Stimulated activated CD4-positive, alpha-beta T cell treated with anti-CD3 and anti-CD28 coated beads, Interleukin-15, amount 100 ng/mL, for 48 hours (primary cell): ENCODE results near the gene MLN.

ENCODE experiments used
- DNase-seq, 2 donors: peaks; one replicate each; pipeline ENCODE4 v3.0.0-alpha.2; 2020; ENCODE audit warnings: low read depth in 2 of 2

The MLN gene

GRCh38 chr6:33813990-33814985 is 10.5 kb upstream of the MLN start:
- no peak for DNase-seq

GRCh38 chr6:33813246-33813904 is 9.6 kb upstream of the MLN start:
- no peak for DNase-seq

- peak; percentile 11 to 12 for DNase-seq
Observed at GRCh38 chr6:33812669-33813068, 8.9 kb upstream of the MLN start.

- DNase-seq: no peak
Observed at GRCh38 chr6:33809594-33809993, 5.8 kb upstream of the MLN start.

- no peak for DNase-seq
Observed at GRCh38 chr6:33808641-33809180, 4.9 kb upstream of the MLN start.

- DNase-seq: no peak
Observed at GRCh38 chr6:33807606-33808005, 3.8 kb upstream of the MLN start.

- DNase-seq: no peak
Observed at GRCh38 chr6:33806841-33807240, 3.0 kb upstream of the MLN start.

- DNase-seq: no peak
Observed at GRCh38 chr6:33802186-33802958, 1.4 kb downstream of the MLN start.

- DNase-seq: no peak
Observed at GRCh38 chr6:33801611-33802010, 2.2 kb downstream of the MLN start.

- no peak for DNase-seq
Observed at GRCh38 chr6:33800248-33800969, 3.4 kb downstream of the MLN start.

GRCh38 chr6:33799454-33800113 is 4.2 kb downstream of the MLN start:
- no peak for DNase-seq

GRCh38 chr6:33798343-33798848 is 5.4 kb downstream of the MLN start:
- no peak for DNase-seq

GRCh38 chr6:33797626-33798342 is 6.0 kb downstream of the MLN start:
- no peak for DNase-seq

- no peak for DNase-seq
Observed at GRCh38 chr6:33794910-33795623, 8.7 kb downstream of the MLN start.

GRCh38 chr6:33792981-33793380 is 10.8 kb downstream of the MLN start:
- DNase-seq: no peak

GRCh38 chr6:33791620-33792019 is 12.2 kb downstream of the MLN start:
- DNase-seq: no peak

- DNase-seq: no peak
Observed at GRCh38 chr6:33790910-33791309, 12.9 kb downstream of the MLN start.

GRCh38 chr6:33790379-33790778 is 13.4 kb downstream of the MLN start:
- no peak for DNase-seq

GRCh38 chr6:33789550-33789895 is 14.3 kb downstream of the MLN start:
- no peak for DNase-seq
